ENCODE data around the gene JCAD. TPM values are rescaled to one million over a fixed set of nuclear protein-coding genes. Genes with fewer than 3 reads are reported as not detected.

Gene JCAD
- total and polyA plus RNA-seq, 2 experiments from 2014 or later: 0.78 to 2.1 TPM

DNA sequence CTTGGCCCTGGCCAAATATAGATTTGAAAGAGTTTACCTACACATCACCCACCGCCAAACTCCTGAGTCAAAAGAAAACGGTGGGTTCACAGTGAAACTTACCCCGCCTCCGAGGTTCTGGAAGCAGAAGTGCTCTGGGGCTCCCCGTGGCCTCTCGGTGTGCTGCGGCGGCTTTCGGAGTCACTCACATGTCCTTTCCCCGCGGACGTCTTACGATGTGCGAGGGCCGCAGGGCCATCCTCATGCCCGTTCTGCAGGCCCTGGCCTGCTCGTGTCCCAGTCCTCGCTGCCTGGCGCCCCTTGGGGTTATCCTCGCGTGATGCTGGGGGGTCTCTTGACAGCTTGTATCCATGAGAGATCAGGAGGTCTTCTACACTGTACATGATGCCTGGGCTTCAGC is 12.0 kb downstream of the JCAD start (continued):
- TF ChIP-seq EZH2phosphoT487 (IDR thresholded peaks at IDR 0.05; ENCODE audit: unreplicated experiment): no peak
- no peak for TF ChIP-seq POLR2AphosphoS5 (IDR thresholded peaks at IDR 0.05; ENCODE audit: low read depth)

- Histone ChIP-seq H3K27me3 (ENCODE audit: insufficient read depth) (no peaks in the 10 kb centered on the region), H3K27ac (ENCODE audit: low read depth) (no peak overlapping the region), H3K4me3 (no peak overlapping the region), H3K4me1 (ENCODE audit: insufficient read depth) (peaks cover 7% of the 10 kb centered on the region; the same call in 1 of the 2 replicates), H4K20me1 (replicated peaks; ENCODE audit: insufficient read depth) (no peaks in the 10 kb centered on the region), H3K36me3 (ENCODE audit: insufficient read depth) (no peaks in the 10 kb centered on the region), H3K4me2 (no peak overlapping the region), H3F3A (replicated peaks; ENCODE audit: low read depth) (no peaks in the 10 kb centered on the region), H3K79me2 (replicated peaks; ENCODE audit: insufficient read depth) (no peaks in the 10 kb centered on the region), H3K9me2 (ENCODE audit: insufficient read depth) (0 out of 2 replicates have a peak, but pooled peaks cover 3% of the 10 kb centered on the region), H2AFZ (no peak overlapping the region)
- DNase-seq (ENCODE audit: low spot score) (no peak), ATAC-seq (no peak)
- Mint-ChIP-seq H3K9me3 (no peaks in the 10 kb centered on the region), H3K27me3 (ENCODE audit: insufficient read depth, low read depth, poor library complexity) (peaks cover 9% of the 10 kb centered on the region), H3K27ac (no peak overlapping the region), H3K4me3 (no peak overlapping the region), H3K4me1 (peaks cover 27% of the 10 kb centered on the region), H3K36me3 (ENCODE audit: low read depth) (no peaks in the 10 kb centered on the region; the same call in 2 of the 3 replicates)
- TF ChIP-seq, protein P1, sequence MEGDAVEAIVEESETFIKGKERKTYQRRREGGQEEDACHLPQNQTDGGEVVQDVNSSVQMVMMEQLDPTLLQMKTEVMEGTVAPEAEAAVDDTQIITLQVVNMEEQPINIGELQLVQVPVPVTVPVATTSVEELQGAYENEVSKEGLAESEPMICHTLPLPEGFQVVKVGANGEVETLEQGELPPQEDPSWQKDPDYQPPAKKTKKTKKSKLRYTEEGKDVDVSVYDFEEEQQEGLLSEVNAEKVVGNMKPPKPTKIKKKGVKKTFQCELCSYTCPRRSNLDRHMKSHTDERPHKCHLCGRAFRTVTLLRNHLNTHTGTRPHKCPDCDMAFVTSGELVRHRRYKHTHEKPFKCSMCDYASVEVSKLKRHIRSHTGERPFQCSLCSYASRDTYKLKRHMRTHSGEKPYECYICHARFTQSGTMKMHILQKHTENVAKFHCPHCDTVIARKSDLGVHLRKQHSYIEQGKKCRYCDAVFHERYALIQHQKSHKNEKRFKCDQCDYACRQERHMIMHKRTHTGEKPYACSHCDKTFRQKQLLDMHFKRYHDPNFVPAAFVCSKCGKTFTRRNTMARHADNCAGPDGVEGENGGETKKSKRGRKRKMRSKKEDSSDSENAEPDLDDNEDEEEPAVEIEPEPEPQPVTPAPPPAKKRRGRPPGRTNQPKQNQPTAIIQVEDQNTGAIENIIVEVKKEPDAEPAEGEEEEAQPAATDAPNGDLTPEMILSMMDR (conservative IDR thresholded peaks at IDR 0.05; ENCODE audit: low read depth in 2 of 2): no peak
- no peak for TF ChIP-seq ZNF114 (CRISPR knock-in tag; IDR thresholded peaks at IDR 0.05)
- TF ChIP-seq JUNB (IDR thresholded peaks at IDR 0.05; ENCODE audit: unreplicated experiment): no peak
- TF ChIP-seq NANOG (IDR thresholded peaks at IDR 0.05; ENCODE audit: borderline replicate concordance): no peak
- TF ChIP-seq ETS1 (IDR thresholded peaks at IDR 0.05): no peak
- TF ChIP-seq ZNF462 (CRISPR knock-in tag; IDR thresholded peaks at IDR 0.05): no peak
- TF ChIP-seq POLR2AphosphoS5 (IDR thresholded peaks at IDR 0.05; ENCODE audit: low read depth): no peak
- TF ChIP-seq EZH2 (IDR thresholded peaks at IDR 0.05; ENCODE audit: low read depth, unreplicated experiment): no peak
- no peak for TF ChIP-seq REST (IDR thresholded peaks at IDR 0.05; ENCODE audit: unreplicated experiment)
- TF ChIP-seq CREB1 (CRISPR knock-in tag; IDR thresholded peaks at IDR 0.05; ENCODE audit: low read depth): no peak
- TF ChIP-seq ZNF331 (CRISPR knock-in tag; IDR thresholded peaks at IDR 0.05; ENCODE audit: low read depth): no peak
- TF ChIP-seq EZH2phosphoT487 (IDR thresholded peaks at IDR 0.05; ENCODE audit: unreplicated experiment): no peak
- no peak for TF ChIP-seq STAT1 (IDR thresholded peaks at IDR 0.05; ENCODE audit: unreplicated experiment)
Measured at GRCh38 chr10:30046476-30046875, 12.9 kb downstream of the JCAD start.

Data from GM23338 (cell line).